DOHH2 (cell line): ENCODE data around the gene CDKN2AIPNL.
A peak's percentile ranks its signal among the peaks of the same experiment; 100 is the strongest.

ENCODE experiments used
- H3F3A ChIP-seq: fragments of 200-600 bp; sonication (generic), shearing (Covaris generic); 2 replicates; pipeline ENCODE4 v1.6.0; 2016; ENCODE audit warnings: antibody characterized with exemption, mild to moderate bottlenecking; ENCODE audit not compliant: control insufficient read depth, insufficient read depth
- H3K27ac ChIP-seq: fragments of 200-600 bp; sonication (generic); 2 replicates; pipeline ENCODE4 v1.5.1; 2014; ENCODE audit warnings: low read depth, mild to moderate bottlenecking, low read length, moderate library complexity
- H3K27me3 ChIP-seq: fragments of 200-600 bp; sonication (generic); 2 replicates; pipeline ENCODE4 v1.6.1; 2014; ENCODE audit warnings: mild to moderate bottlenecking, low read length, mixed read lengths; ENCODE audit not compliant: control insufficient read depth
- H3K36me3 ChIP-seq: fragments of 200-600 bp; sonication (generic); 2 replicates; pipeline ENCODE4 v1.6.1; 2014; ENCODE audit warnings: mild to moderate bottlenecking, low read length, moderate library complexity, mixed read lengths; ENCODE audit not compliant: control insufficient read depth
- H3K4me1 ChIP-seq: fragments of 200-600 bp; sonication (generic); 2 replicates; pipeline ENCODE4 v1.6.1; 2014; ENCODE audit warnings: mild to moderate bottlenecking, low read length, mixed read lengths; ENCODE audit not compliant: control insufficient read depth
- H3K4me2 ChIP-seq: fragments of 200-600 bp; sonication (generic); 2 replicates; pipeline ENCODE4 v1.6.0; 2014; ENCODE audit warnings: mild to moderate bottlenecking, low read length, moderate library complexity
- H3K4me3 ChIP-seq: fragments of 200-600 bp; sonication (generic); 2 replicates; pipeline ENCODE4 v1.5.1; 2014; ENCODE audit warnings: mild to moderate bottlenecking, low read length, mixed read lengths
- H3K79me2 ChIP-seq: fragments of 200-600 bp; sonication (generic); 2 replicates; pipeline ENCODE4 v1.6.1; 2014; ENCODE audit warnings: mild to moderate bottlenecking, low read length, mixed read lengths; ENCODE audit not compliant: control insufficient read depth
- H3K9me2 ChIP-seq: fragments of 200-600 bp; sonication (generic); replicated peaks from 2 replicates; pipeline ENCODE4 v1.6.1; 2014; ENCODE audit warnings: mild to moderate bottlenecking, low read length, mixed read lengths; ENCODE audit not compliant: control insufficient read depth
- H3K9me3 ChIP-seq: fragments of 200-600 bp; sonication (generic); 2 replicates; pipeline ENCODE4 v1.6.1; 2014; ENCODE audit warnings: antibody characterized with exemption, low read length, mixed read lengths; ENCODE audit not compliant: control insufficient read depth, insufficient read depth
- H4K20me1 ChIP-seq: fragments of 200-600 bp; sonication (generic); 2 replicates; pipeline ENCODE4 v1.6.0; 2014; ENCODE audit warnings: low read depth, mild to moderate bottlenecking, antibody characterized with exemption, low read length, moderate library complexity; ENCODE audit not compliant: control insufficient read depth, insufficient read depth
- CTCF ChIP-seq: fragments of 200-600 bp; sonication (generic); IDR thresholded peaks from one replicate; pipeline ENCODE4 v1.5.1; 2014; ENCODE audit warnings: antibody characterized with exemption, mild to moderate bottlenecking, low read depth, low read length; ENCODE audit not compliant: poor library complexity, severe bottlenecking
- EZH2phosphoT487 ChIP-seq: fragments of 200-600 bp; sonication (generic); IDR thresholded peaks from 2 replicates; pipeline ENCODE4 v1.6.1; 2017; ENCODE audit warnings: borderline replicate concordance, mild to moderate bottlenecking, antibody characterized with exemption, low read length, moderate library complexity, mixed read lengths

CDKN2AIPNL gene

GRCh38 chr5:134445856-134446818 lies 34.5 kb upstream of the CDKN2AIPNL start:
- Histone ChIP-seq H3K27ac (no peak overlapping the region), H3K4me2 (peak overlapping the region; percentile 48), H3K9me2 (no peaks in the 10 kb centered on the region), H3F3A (no peaks in the 10 kb centered on the region), H3K36me3 (no peaks in the 10 kb centered on the region), H3K9me3 (no peaks in the 10 kb centered on the region), H3K4me3 (no peak overlapping the region), H3K27me3 (no peaks in the 10 kb centered on the region), H4K20me1 (no peaks in the 10 kb centered on the region), H3K4me1 (peaks cover 30% of the 10 kb centered on the region), H3K79me2 (no peaks in the 10 kb centered on the region)
- no peak for TF ChIP-seq CTCF
- TF ChIP-seq EZH2phosphoT487, result no peak

GRCh38 chr5:134444941-134445471 lies 33.3 kb upstream of the CDKN2AIPNL start:
- Histone ChIP-seq H3F3A (no peaks in the 10 kb centered on the region), H3K4me3 (no peak overlapping the region), H3K9me3 (no peaks in the 10 kb centered on the region), H3K27ac (no peak overlapping the region), H4K20me1 (no peaks in the 10 kb centered on the region), H3K4me2 (no peak overlapping the region), H3K36me3 (no peaks in the 10 kb centered on the region), H3K27me3 (no peaks in the 10 kb centered on the region), H3K79me2 (no peaks in the 10 kb centered on the region), H3K4me1 (peaks cover 36% of the 10 kb centered on the region), H3K9me2 (no peaks in the 10 kb centered on the region)
- TF ChIP-seq EZH2phosphoT487, result no peak
- TF ChIP-seq CTCF, result no peak

- Histone ChIP-seq H3K27ac (no peak overlapping the region), H3F3A (no peaks in the 10 kb centered on the region), H3K9me2 (no peaks in the 10 kb centered on the region), H3K9me3 (no peaks in the 10 kb centered on the region), H3K4me3 (no peak overlapping the region), H3K36me3 (no peaks in the 10 kb centered on the region), H3K4me2 (no peak overlapping the region), H3K79me2 (no peaks in the 10 kb centered on the region), H4K20me1 (no peaks in the 10 kb centered on the region), H3K27me3 (no peaks in the 10 kb centered on the region), H3K4me1 (peaks cover 20% of the 10 kb centered on the region)
- TF ChIP-seq EZH2phosphoT487 (no peak), CTCF (no peak)
Measured at GRCh38 chr5:134440201-134440755, 28.6 kb upstream of the CDKN2AIPNL start.
